ENCODE results near the gene CHRM1. TPM values are rescaled to one million over a fixed set of nuclear protein-coding genes. Genes with fewer than 3 reads are reported as not detected.

The CHRM1 gene
- total RNA-seq, 1 experiment from 2014 or later: not detected

- H3K23ac ChIP-seq (ENCODE audit: insufficient read length, low read depth, low read length): no peak overlapping the region
- no peak overlapping the region for H2BK120ac ChIP-seq (ENCODE audit: low read depth, low read length, poor library complexity, severe bottlenecking)
- H3K4me1 Mint-ChIP-seq: peaks cover 33 to 58% of the 10 kb centered on the region in 2 experiments
- H3K4me3 Mint-ChIP-seq: no peak overlapping the region; a peak in 2 of 5 replicates
- no peak overlapping the region for H3K27ac ChIP-seq (ENCODE audit: insufficient read length, low read depth, low read length)
- no peak overlapping the region for H4K8ac ChIP-seq (replicated peaks; ENCODE audit: insufficient read length, low read depth, low read length)
- no peaks in the 10 kb centered on the region for H3K9me3 ChIP-seq (ENCODE audit: control insufficient read depth, low read depth, low read length)
- H3K79me2 ChIP-seq (ENCODE audit: insufficient read depth, low read length): no peaks in the 10 kb centered on the region
- no peak overlapping the region for H3K56ac ChIP-seq (ENCODE audit: insufficient read length, low read depth, low read length)
- no peaks in the 10 kb centered on the region for H4K20me1 ChIP-seq (ENCODE audit: control insufficient read depth, insufficient read depth, insufficient read length)
- H3K9ac ChIP-seq (ENCODE audit: extremely low read depth, insufficient read length, low read length): no peak overlapping the region
- H2BK5ac ChIP-seq (ENCODE audit: insufficient read length, low read length): no peak overlapping the region
- H2BK20ac ChIP-seq (ENCODE audit: low read depth, low read length, poor library complexity, severe bottlenecking): no peak overlapping the region
- H3K36me3 Mint-ChIP-seq (ENCODE audit: insufficient read depth in 1 of 3, low read depth in 3 of 3): no peaks in the 10 kb centered on the region; a peak in 1 of 7 replicates
- no peak overlapping the region for H2AK5ac ChIP-seq (ENCODE audit: insufficient read length, low read length)
- H3K79me1 ChIP-seq (ENCODE audit: insufficient read depth, low read depth, low read length, poor library complexity, severe bottlenecking): no peaks in the 10 kb centered on the region
- H3K4me2 ChIP-seq (ENCODE audit: insufficient read depth, insufficient read length, low read length): no peak overlapping the region
- no peak for TF ChIP-seq CTCF (conservative IDR thresholded peaks at IDR 0.05)
- H3K27ac Mint-ChIP-seq: no peak overlapping the region
- H3K14ac ChIP-seq (ENCODE audit: insufficient read depth, low read length): no peak overlapping the region
- no peaks in the 10 kb centered on the region; a peak in 1 of 5 replicates for H3K9me3 Mint-ChIP-seq
- no peak for DNase-seq
- H3T11ph ChIP-seq (ENCODE audit: low read length): no peak overlapping the region
- H4K91ac ChIP-seq (ENCODE audit: insufficient read length, low read depth, low read length): no peak overlapping the region
- no peak overlapping the region for H2BK15ac ChIP-seq (ENCODE audit: low read depth, low read length)
- H3K4me1 ChIP-seq (ENCODE audit: insufficient read depth, low read length): no peaks in the 10 kb centered on the region
- no peak overlapping the region for H4K5ac ChIP-seq (ENCODE audit: insufficient read length, low read depth, low read length)
- peaks cover 16% of the 10 kb centered on the region for H3K23me2 ChIP-seq (ENCODE audit: insufficient read length, low read depth, low read length, poor library complexity, severe bottlenecking)
- H3K4ac ChIP-seq (ENCODE audit: low read depth, low read length): no peak overlapping the region
- H3K27me3 ChIP-seq (ENCODE audit: insufficient read depth, low read length): peaks cover 7% of the 10 kb centered on the region; the same call in 1 of the 2 replicates
- no CpG with 5 or more reads among the region's 19 CpGs for WGBS (ENCODE audit: extremely low coverage, insufficient read length, low lambda C conversion rate)
- H2AFZ ChIP-seq (ENCODE audit: low read length): no peak overlapping the region
- H3K27me3 Mint-ChIP-seq (ENCODE audit: low read depth): peaks cover 71% of the 10 kb centered on the region
- H2BK12ac ChIP-seq (ENCODE audit: insufficient read length, low read depth, low read length): no peak overlapping the region
- H3K18ac ChIP-seq (ENCODE audit: insufficient read length, low read depth, low read length): no peak overlapping the region
Measured at GRCh38 chr11:62921573-62922188, 518 bp upstream of the CHRM1 start.
